GM19351 (cell line): ENCODE measurements around the gene ABCA9.
A peak's percentile ranks its signal among the peaks of the same experiment; 100 is the strongest.
"Not testable (repeated sequence)": the region's sequence is repeated elsewhere in the genome, so short reads cannot be mapped to it uniquely, and the experiment has no call there.

ENCODE experiments used
- ATAC-seq: cut with Tn5 transposase; IDR thresholded peaks from one replicate; pipeline ENCODE4 v1.9.1; 2021; ENCODE audit warnings: mild to moderate bottlenecking, moderate library complexity; ENCODE audit not compliant: unreplicated experiment

Gene ABCA9

GRCh38 chr17:69042308-69042707 is 18.4 kb downstream of the ABCA9 start:
- no peak for ATAC-seq

- ATAC-seq = no peak
Observed at GRCh38 chr17:69031839-69032238, 28.9 kb downstream of the ABCA9 start.

- no peak for ATAC-seq
Observed at GRCh38 chr17:69030169-69030568, 30.6 kb downstream of the ABCA9 start.

- no peak for ATAC-seq
Observed at GRCh38 chr17:69018687-69019086, 42.0 kb downstream of the ABCA9 start.

GRCh38 chr17:69018022-69018615 is 42.6 kb downstream of the ABCA9 start:
- ATAC-seq = no peak

- ATAC-seq = no peak
Observed at GRCh38 chr17:69015631-69016030, 45.1 kb downstream of the ABCA9 start.

- no peak for ATAC-seq
Observed at GRCh38 chr17:69012895-69013805, 47.6 kb downstream of the ABCA9 start.

GRCh38 chr17:69009930-69010329 is 50.8 kb downstream of the ABCA9 start:
- no peak for ATAC-seq

- not testable (repeated sequence) for ATAC-seq
Observed at GRCh38 chr17:69004759-69005158, 56.0 kb downstream of the ABCA9 start.

- not testable (repeated sequence) for ATAC-seq
Observed at GRCh38 chr17:68999743-69000142, 61.0 kb downstream of the ABCA9 start.

- no peak for ATAC-seq
Observed at GRCh38 chr17:68993112-68993511, 67.6 kb downstream of the ABCA9 start.

- ATAC-seq = no peak
Observed at GRCh38 chr17:68987966-68988365, 72.8 kb downstream of the ABCA9 start.

GRCh38 chr17:68981288-68981687 is 79.4 kb downstream of the ABCA9 start:
- peak; percentile 71 for ATAC-seq

- ATAC-seq = no peak
Observed at GRCh38 chr17:68973098-68973846, 87.5 kb downstream of the ABCA9 start.

GRCh38 chr17:68972119-68972704 is 88.5 kb downstream of the ABCA9 start:
- no peak for ATAC-seq

GRCh38 chr17:68969101-68969500 is 91.6 kb downstream of the ABCA9 start:
- ATAC-seq = no peak

- no peak for ATAC-seq
Observed at GRCh38 chr17:68963958-68964357, 96.8 kb downstream of the ABCA9 start.

- no peak for ATAC-seq
Observed at GRCh38 chr17:68961214-68961882, 99.4 kb downstream of the ABCA9 start.

GRCh38 chr17:68959117-68959516 is 101.6 kb downstream of the ABCA9 start:
- not testable (repeated sequence) for ATAC-seq

- no peak for ATAC-seq
Observed at GRCh38 chr17:68957944-68958343, 102.8 kb downstream of the ABCA9 start.
